Activated CD8-positive, alpha-beta memory T cell treated with anti-CD3 and anti-CD28 coated beads, Interleukin-2, amount 50 U/mL, for 1 hour (primary cell): ENCODE measurements around the gene SIRPB2.

Experiments
- DNase-seq: peaks from one replicate; pipeline ENCODE4 v3.0.0-alpha.2; 2020; ENCODE audit errors: extremely low read depth

SIRPB2 gene

DNA sequence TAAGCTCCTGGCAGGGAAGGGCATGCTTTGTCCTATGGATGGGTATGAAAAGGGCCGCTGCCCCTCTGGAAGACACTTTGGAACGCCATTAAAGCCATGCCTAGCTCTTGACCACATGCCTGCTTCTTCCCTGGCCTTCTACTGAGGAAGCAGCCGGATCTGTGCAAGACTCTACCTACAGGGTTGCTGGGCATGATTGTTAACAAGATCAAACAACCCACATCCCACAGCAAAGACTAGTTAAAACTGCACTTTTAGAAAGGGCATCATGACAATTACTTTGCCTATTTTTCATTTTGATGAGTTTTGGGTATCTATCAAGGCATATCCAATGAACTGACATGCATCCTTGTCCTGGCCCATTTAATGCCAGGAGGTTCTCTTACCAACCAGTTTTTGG, 50.1 kb downstream of the SIRPB2 start:
- no peak for DNase-seq

DNA sequence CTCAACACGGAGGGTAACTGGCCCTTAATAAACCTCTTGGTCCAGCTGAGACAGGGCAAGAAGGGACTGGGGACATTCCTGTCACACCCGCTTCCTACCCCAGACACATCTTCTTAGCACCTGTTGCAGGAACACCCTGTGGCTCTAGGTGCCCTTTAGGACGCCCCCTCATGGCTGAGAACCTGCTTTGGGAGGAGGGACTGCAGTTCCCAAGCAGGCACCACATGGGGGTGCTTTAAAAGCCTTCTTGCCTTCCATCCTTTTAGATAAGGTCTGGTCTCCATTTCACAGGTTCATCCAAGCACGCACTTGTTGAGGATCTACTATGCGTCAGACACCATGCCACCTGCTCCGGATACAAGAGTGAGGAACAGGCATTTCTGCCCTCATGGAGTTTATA, 51.2 kb downstream of the SIRPB2 start:
- DNase-seq, result no peak

DNA sequence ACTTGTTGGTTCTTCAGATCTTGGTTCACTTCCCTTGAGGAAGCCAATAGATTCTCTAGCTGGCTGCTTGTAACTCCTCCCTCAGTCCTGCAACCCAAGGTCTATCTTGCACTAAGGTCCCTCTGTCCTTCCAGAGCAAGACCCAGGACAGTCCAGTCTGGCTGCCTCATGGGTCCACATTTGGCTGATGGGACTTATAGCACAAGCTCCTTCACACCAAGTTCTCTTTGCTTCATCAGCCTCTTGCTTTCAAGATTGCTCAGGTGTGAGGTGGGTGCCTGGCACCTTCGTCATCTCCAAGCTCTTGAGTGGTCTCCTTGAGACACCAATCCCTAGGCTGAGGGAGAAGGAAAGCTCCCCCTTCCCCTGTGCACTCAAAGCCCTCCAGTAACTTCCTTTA, 52.9 kb downstream of the SIRPB2 start:
- DNase-seq, result no peak

DNA sequence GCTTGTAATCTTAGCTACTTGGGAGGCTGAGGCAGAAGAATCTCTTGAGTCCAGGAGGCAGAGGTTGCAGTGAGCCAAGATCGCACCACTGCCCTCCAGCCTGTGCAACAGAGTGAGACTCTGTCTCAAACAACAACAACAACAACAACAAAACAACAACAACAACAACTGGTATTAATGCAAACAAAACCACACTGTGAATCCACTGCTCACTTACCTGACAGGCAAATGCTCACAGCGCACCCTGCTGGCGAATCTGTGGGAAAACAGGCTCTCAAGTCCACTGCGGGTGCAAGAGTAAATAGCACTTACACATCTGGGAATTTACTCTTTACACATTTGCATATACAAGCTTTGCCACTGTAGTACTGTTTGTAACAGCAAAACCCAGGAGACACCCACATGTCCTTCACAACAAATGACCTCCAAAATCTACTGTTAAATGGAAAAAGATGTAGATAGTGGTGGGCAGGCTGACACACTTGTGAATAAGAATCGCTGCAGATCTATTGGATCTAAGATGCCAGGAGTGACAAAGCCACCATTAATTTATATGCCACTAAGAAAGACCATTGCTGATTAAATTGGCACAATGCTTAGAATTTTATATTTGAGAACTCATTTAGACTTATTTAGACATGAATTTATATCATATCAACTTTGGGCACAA, 53.9 kb downstream of the SIRPB2 start:
- DNase-seq, result peak; percentile 69

DNA sequence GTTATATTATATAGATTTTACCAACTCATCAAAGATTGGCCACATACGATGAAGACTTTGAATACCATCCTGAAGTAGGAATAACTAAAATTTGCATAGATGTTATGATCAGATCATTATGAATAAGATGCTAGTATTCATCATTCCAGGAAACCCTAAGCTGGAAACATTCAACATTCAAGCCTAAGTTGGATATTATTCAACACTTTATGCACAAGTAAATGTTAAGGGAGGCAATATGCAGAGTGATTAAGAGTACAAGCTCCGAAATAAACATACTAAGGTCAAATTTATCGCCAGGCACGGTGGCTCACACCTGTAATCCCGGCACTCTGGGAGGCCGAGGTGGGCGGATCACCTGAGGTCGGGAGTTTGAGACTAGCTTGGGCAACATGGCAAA, 55.0 kb downstream of the SIRPB2 start:
- no peak for DNase-seq

DNA sequence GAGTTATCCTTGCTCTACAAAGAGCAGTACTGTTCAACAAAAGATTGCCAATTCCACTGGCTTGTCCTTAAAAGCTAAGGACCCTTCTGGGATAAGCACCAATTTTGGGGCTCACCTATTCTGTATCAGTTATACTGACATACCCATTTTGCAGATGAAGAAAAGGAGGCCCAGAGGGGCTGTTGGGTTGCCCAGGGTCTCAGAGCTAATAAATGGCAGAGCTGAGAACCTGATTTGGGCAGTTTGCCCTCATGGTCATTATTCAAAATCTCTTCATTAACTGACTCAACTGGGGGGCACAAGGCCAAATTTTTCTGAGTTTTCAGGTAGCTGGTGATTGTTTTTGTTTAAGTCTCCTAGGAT, 55.9 kb downstream of the SIRPB2 start:
- no peak for DNase-seq

DNA sequence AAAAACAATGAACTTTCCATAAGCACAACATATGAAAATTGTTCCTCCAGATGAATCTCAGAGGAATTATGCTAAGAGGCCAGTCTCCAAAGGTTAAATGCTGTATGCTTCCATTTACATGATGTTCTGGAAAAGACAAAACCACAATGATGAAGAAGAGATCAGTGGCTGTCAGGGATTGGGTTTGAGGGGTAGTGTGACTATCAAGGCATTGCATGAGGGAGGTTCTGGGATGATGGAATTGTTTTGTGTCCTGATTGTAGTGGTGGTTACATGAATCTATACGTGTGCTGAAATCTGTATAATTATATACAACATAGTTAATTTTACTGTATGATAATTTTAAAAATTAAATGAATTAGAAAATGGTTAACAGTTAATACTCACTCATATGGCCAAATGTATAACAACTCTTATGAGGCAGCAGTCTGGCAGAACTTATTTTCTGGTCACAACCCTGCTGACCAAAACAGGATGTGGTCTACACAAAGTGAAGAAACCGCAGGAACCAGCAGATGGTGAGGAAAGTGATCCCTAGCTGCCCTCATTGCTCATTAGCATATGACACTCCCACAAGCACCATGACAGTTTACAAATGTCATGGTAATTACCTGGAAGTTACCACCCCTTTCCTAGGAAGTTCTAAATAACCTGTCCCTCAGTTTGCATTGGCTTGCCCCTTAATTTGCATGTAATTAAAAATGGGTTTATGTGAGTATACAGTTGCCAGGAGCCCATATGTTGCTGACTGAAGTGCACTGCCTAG, 56.5 kb downstream of the SIRPB2 start:
- no peak for DNase-seq

DNA sequence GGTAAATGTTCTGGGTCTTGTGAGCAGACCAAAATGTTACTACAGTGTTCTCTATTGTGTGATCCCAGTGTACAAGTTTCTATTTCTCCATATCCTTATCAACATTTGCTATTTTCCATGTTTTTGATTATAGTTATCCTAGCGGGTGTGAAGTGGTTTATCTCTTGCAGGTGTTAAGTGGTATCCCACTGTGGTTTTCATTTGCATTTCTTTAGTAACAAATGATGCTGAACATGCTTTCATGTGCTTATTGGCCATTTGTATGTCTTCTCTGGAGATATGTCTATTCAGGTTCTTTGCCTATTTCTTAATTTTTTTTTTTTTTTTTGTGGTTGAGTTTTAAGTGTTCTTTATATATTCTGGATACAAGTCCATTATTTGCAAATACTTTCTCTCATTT, 60.1 kb downstream of the SIRPB2 start:
- no peak for DNase-seq

DNA sequence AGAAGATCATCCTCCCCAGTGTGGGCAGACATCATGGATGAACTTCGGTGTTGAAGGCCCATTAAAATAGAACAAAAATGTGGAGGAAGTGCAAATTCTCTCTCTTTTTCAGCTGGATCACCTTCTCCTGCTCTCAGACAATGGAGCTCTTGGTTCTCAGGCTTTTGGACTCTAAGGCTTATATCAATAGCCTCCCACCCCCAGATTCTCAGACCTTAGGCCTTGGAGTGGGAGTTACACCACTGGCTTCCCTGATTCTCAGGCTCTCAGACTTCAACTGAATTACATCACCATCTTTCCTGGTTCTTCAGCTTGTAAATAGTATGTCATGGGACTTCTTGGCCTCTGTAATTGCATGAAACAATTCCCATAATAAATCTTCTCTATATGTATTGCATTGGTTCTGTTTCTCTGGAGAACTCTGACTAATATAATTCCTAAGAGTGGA, 61.2 kb downstream of the SIRPB2 start:
- no peak for DNase-seq

DNA sequence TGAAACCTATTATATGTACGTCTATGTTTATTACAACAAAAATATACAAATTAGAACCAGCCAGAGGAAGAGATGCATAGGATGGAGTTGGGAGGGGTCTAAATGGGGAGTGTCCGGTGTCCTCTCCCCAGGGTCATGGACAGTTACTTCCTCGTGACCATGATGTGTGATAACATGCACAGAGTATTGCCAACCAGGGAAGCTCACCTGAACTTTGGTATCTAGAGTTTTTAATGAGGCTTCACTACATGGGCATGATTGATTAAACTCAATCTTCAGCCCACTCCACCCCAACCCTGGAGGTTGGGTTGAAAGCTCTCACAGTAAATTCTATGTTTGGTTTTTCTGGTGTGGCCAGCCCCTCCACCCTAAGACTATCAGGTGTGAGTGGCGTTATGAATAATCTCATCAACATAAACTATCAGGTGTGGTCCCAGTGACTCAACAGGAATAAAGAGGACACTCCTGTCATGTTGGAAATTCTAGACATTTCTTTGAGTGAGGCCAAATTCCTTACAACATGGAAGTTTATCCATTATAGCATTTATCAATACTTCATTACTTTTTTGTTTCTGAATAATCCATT, 62.0 kb downstream of the SIRPB2 start:
- no peak for DNase-seq

DNA sequence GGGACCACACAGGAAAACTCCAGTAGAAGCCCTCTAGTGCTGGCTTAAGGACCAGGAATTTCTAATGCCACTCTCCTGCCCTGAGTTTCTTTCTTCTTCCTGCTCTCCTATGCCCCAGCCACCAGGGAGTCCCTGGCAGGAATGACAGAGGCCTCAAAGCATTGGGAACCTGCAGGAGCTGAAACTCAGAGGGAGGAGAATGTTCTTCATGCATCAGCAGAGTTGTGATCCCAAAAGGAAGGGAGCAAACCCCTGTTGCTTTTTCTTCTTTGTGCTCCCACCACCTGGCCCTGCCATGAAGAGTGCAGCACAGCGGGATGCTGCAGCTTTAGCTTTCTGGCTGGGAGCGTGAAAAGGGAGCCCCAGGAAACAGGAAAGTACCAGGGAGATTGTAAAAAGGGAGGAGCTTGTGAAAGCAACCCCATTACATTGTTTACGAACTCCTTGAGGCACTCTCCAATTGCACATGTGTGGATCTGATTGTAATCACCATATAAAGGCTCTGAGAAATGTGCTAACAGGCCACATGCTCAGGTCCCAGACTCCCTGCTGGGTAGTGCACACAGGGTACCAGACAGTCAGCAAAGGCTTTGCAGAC, 63.7 kb downstream of the SIRPB2 start:
- DNase-seq, result no peak

DNA sequence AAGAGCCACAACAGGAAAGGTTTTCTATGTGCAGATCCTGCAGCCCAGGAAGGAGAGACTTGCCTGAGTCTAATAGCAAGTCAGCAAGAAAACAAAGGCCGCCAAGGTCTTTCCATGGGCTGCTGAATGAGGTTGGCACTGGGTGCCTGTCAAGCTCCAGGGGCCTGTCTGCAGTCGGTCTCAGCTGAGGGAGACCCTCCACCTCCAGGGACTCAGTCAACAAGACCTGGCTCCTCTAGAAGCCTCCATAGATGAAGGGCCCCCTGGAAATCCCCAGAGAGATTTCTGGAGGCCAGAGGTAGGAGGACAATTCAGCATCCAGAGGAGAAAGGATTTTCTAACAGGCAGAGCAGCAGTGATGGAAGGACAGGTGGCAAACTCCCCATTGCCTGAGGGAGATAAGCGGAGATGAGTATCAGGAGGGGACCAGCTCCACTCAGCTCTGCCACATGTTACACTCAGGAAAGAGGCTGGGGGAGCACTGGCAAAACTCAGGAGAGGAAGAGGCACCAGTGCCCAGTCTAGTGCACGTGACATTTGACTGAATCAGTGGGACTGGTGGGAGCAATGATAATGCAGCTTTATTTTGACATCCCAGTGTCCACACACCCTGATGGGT, 64.9 kb downstream of the SIRPB2 start:
- no peak for DNase-seq
